GM12875 (cell line): ENCODE results near the gene KIF14.
A peak's percentile ranks its signal among the peaks of the same experiment; 100 is the strongest.

Source experiments
- H3K4me3 ChIP-seq: one replicate; pipeline ENCODE4 v1.5.1; 2011; ENCODE audit warnings: low read depth, low read length, control low read depth
- CTCF ChIP-seq: IDR thresholded peaks from 2 replicates; pipeline ENCODE4 v1.5.1; 2011; ENCODE audit warnings: low read depth, mild to moderate bottlenecking, control low read depth, inconsistent platforms, low read length, moderate library complexity, borderline replicate concordance; ENCODE audit not compliant: insufficient read depth

The KIF14 gene

GRCh38 chr1:200619894-200620272, 668 bp downstream of the KIF14 start:
- no peak for TF ChIP-seq CTCF
- peak overlapping the region; percentile 88 for H3K4me3 ChIP-seq

GRCh38 chr1:200610846-200611245, 9.7 kb downstream of the KIF14 start:
- no peak for TF ChIP-seq CTCF
- H3K4me3 ChIP-seq, result no peak overlapping the region

- H3K4me3 ChIP-seq, result no peak overlapping the region
- TF ChIP-seq CTCF, result no peak
These were observed 17.9 kb downstream of the KIF14 start for GRCh38 chr1:200602632-200603031.

- no peak for TF ChIP-seq CTCF
These were observed 30.6 kb downstream of the KIF14 start for GRCh38 chr1:200590001-200590400.

GRCh38 chr1:200588698-200589097, 31.9 kb downstream of the KIF14 start:
- no peak for TF ChIP-seq CTCF
- no peak overlapping the region for H3K4me3 ChIP-seq

More at GRCh38 chr1:200590001-200590400, 30.6 kb downstream of the KIF14 start:
- H3K4me3 ChIP-seq, result no peak overlapping the region

GRCh38 chr1:200564319-200564718, 56.2 kb downstream of the KIF14 start:
- no peak for TF ChIP-seq CTCF
- H3K4me3 ChIP-seq, result no peak overlapping the region

GRCh38 chr1:200561856-200562214, 58.7 kb downstream of the KIF14 start:
- TF ChIP-seq CTCF, result no peak
- no peak overlapping the region for H3K4me3 ChIP-seq
